HL-60/S4 treated with phorbol 12-myristate 13-acetate at 8.2 ng/mL for 4 days and 3 days (cell line): ENCODE measurements around the gene RPAP3.

Experiments
- in situ Hi-C: fragments of 300-500 bp; cut with MboI; formaldehyde crosslinking; loops from 2 replicates; pipeline ENCODE4 v1.15.0; 2022; ENCODE audit warnings: low sequenced_read_pairs

The RPAP3 gene

DNA sequence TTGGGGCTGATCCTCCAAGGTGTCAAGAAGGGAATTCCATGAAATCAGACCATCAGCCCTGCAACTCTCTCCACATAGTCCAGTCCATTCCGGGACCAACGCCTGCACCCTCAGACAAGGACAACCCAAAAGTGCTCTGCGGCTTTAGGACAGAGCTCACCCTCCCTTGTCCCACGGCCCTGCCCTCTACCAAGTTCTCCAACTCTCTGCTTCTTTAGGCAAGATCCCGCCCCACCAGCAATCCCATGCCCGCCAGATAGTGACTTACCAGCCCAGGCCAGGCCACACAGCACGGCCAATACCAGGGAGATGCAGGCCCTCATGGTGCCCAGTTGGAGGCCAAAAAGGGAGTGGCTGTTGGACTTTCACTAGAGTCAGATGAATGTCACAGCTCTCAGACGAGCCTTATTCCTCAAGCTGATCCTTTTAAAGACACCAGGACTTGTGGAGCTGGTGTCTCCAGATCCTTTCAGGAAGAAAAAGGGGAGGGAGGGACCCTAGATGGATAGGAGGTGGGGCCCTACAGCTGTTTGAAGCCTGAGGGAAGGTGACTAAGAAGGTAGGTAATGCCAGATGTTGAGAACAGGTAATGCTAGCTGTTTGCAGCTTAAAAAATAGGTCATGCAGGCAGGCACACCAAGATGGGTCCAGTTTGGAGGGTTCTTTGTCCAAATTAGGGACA, 19.4 kb upstream of the RPAP3 start, which contains the start of gene ENDOU:
ENDOU (minus strand) TSS at position 400 of the 682 bp plus-strand sequence; CDS start at position 323, 77 bp downstream.
- in situ Hi-C loops = loop anchor here (10.0 to 25.0 kb wide), 2 partner anchors 50 to 437 kb away; partner anchors contain the start of genes ASB8 and SLC48A1

DNA sequence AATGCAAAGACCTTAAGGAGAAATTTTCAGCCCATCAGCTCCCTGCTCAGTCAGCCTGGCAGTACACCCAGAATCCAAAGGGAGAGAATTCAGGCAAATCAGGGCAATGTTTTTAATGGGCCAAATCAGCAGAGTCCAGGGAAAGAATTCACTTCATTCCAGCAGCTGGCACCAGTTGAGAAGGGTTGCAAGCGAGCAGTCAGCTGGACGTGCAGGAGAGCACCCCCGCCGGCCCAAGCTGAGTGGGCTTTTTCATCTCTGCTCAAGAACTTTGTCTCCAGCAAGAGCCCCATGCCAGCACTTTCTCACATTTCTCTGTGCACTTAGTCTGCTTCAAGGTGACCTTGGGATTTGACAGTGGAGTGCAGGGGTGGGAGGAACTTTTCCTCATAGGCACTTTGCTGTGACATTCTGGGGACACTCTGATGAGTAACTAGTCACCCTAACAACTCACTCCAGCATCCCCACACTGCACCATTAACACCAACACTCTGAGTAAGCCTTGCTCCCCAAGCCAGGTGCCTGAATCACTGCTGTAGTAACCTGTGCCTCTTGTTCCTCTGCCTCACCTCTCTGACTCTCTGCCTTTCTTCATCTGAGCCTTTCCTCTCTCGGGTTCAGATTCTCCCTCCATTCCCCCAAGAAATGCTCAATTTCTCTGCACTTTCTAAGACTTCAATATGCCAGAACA, 17.3 kb upstream of the RPAP3 start:
- in situ Hi-C loops = loop anchor here (10.0 kb wide), 1 partner anchor 52 kb away; the partner anchor contains the start of gene SLC48A1

DNA sequence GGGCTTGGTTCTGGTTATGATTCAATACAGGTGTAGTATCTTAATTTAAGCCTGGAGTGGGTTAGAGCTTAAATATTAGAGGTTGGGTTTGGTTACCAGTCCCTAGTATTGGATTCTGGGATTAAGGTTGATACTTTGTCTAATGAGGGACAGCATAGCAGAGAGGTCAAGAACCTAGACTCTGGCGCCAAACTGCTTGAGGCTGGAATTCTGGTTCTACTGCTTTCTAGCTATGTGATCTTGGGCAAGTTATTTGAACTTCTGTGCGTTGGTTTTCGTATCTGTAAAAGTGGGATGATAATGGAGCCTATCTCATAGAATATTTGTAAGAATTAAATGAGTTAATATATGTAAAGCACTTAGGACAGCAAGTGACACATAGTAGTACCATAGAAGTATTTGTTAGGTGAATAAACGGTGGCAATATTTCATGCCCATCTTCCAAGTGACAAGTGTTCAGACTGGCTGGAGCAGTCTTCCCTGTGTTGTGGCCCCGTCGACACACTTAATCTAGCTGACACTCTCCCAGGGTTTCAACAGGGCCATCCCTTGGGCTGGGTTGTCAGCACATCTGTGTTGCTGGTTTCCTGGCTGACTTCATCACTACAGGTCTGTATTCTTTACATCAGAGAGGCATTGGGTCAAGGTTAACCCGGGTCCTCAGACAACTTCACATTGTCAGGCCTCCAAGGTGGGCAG, 16.5 kb upstream of the RPAP3 start:
- in situ Hi-C loops = loop anchor here (10.0 kb wide), 1 partner anchor 53 kb away; the partner anchor contains the start of gene SLC48A1

- in situ Hi-C loops = loop anchor here (10.0 kb wide), 1 partner anchor 53 kb away; the partner anchor contains the start of gene SLC48A1
Measured at GRCh38 chr12:47721431-47721973, 15.7 kb upstream of the RPAP3 start.

DNA sequence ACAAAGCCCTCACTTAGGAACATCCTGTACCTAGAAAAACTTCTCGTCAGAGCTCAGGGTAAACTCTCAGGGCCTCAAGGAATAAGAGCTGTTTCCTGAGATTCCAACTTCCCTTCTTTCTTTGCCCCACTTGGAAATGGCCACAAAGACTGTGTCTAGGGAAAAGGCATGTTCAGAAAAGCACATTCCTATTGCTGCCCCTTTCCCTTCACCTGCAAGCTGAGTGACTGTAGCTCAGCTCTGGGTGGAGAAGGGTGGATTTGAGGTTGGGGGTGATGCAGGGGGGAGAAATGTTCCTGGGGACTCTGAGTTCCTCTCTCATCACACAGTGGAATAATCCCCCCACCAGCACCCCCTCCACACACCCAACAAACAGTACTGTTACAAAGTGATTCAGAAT, 12.7 kb upstream of the RPAP3 start:
- in situ Hi-C loops = no loop called here

DNA sequence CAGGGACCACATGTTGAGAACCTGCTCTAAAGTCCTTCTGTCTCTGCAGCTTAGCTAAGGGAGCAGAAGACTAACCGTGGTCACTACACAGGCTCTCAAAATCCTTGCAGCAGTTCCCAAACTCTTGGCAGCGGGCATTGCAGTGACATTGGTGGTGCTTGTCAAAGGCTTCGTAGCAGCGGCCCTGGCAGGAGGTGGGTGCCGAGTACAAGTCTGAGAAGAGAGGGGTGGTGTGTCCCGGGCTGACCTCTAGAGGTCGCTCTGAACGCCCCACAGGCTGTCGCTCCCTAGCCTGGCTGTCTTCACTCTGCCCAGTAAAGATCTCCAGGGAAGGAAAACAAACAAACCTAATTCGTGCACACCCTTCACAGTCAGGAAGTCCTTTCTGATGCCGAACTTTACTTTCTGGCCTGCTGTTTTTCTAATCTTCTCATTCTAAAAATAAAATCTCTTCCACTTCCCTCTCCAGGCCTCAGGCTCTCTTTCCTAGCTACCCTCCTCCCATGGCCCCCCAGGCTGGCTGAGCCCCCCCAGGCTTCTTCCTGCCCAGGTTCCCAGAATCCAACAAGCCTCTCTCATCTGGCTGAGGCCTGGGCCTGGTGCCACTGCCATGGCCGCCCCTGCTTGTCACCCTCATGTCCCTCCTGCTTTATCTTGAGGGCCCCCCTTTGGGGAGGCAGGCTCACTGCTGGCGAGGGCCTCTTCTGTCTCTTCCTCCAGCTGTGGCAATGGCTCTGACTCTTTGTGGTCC, 11.8 kb upstream of the RPAP3 start:
- in situ Hi-C loops = no loop called here

DNA sequence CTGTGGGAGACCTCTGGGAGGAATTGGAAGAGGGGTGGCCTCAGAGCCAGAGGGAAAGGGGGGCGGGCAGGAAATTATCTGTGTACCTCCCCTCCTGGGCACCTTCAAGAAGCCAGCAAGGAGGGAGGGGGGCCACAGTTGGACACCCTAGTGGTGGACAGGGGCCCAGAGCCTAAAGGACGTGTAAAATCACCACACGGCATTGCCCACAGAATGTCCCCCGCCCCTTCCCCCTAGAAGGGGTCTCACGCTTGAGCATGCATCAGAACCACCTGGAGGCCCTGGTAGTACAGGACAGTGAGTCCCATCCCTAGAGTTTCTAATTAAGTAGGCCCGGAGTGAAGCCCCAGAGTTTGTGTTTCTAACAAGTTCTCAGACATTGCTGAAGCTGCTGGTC, 11.2 kb upstream of the RPAP3 start:
- in situ Hi-C loops = no loop called here

- in situ Hi-C loops = no loop called here
Measured at GRCh38 chr12:47715877-47716548, 10.2 kb upstream of the RPAP3 start.

DNA sequence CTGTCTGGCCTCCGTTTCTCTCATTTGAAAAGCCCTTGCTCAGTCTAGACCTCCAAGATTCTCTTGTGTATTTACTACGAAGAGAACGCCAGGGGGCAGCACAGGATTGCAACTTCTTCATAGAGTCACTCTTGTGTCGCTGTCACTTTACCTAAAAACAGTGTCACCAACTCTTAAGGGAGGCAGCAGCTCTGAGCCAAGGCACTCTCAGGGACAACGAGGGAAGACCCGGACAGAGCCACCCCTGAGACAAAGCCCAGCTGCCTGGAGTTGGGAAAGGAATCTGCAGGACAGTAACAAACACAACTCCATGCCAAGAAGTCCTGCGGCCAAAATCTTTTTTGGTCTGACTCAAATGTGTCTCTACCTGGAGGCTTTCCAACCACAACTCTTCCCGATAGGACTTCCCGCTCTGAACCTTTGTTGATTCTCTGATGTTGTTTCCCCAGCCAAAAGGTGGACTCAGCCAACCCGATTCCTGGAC, 9.6 kb upstream of the RPAP3 start:
- in situ Hi-C loops = no loop called here

- in situ Hi-C loops = no loop called here
Measured at GRCh38 chr12:47714826-47715386, 9.1 kb upstream of the RPAP3 start.

DNA sequence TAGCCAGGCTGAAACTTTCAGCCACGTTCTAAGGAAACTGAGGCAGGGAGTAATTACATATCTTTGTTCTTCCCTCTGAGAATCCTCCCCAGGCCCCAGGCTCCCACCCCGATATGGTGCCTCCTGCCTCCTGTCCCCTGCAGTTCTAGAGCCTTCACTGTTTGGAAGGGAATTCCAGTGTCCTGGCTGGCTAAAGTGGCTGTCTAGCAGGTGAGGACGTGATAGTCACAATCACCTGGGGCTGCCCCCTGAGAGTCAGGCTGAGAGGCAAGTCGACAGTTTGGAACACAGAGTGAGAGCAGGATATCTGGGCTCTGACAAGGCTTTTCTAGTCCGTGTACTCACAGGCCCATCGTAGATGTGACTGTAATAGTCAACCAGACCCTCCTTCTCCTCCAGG, 6.3 kb upstream of the RPAP3 start:
- in situ Hi-C loops = no loop called here

- in situ Hi-C loops = no loop called here
Measured at GRCh38 chr12:47711448-47711847, 5.6 kb upstream of the RPAP3 start.

DNA sequence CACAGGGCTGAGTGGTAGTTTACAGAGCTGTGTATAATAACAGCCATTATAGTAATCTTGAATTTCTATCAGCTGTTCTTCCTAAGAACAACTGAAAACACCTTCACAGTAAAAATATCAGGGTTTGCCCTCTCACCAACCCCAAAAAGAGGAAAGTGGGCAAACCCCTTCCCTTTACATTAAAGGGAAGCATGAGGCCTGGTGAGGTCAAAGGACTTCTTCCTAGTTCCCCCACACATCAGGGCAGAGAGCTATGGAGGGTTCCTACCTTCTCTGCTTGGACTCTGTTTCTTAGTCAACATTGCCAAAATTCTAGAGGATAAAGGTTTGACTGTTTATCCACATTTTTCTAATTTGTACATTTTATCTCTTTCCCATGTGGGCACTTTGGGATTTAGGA, 4.4 kb upstream of the RPAP3 start:
- in situ Hi-C loops = no loop called here

DNA sequence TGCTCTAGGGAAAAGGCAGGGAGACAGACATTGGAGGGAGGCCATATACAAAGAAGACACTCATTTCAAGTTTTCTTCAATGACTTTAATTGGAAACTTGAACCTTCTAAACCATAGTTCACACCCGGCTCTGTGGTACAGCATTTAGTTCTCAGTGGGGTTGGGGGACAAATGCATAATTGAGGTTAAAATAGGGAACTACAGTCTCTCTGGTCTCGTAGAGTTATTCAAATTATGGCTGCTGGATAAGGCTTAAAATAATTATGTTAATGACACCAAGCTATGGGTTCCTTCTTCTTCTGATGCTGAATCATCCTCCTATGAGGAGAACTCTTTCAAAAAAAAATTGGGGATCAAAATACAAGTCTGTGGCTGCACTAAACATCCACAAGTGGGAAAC, 3.8 kb upstream of the RPAP3 start:
- in situ Hi-C loops = no loop called here

GRCh38 chr12:47709237-47709636, 3.4 kb upstream of the RPAP3 start:
- in situ Hi-C loops = no loop called here

DNA sequence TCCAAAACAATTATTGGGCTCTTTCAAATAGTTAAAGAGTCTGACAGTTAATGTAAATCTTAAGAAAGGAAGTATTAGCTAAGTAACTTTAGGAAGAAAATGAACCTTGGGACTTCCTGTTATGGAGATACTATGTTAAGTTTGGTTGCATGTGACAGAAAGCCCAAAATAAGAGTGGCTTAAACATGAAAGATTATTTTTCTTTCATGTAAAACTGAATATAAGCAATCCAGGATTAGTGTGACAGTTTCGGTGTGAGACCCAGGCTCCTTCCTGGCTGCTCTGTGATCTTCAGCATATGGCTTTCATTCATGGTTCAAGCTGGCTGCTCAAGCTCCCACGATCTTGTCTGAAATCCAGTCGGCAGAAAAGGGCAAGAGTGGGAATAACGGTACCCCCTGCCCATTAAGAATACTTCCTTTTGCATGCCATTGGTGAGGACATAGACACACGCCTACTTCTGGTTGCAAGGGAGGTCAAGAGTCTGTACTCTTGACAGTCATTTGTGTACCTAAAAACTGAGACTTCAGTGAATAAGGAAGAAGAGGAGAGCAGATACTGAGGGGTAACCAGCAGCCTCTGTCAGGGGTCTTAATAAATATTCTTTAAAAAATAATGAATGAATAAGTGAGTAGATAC, 2.2 kb upstream of the RPAP3 start:
- in situ Hi-C loops = no loop called here

GRCh38 chr12:47707355-47707754, 1.5 kb upstream of the RPAP3 start:
- in situ Hi-C loops = no loop called here

- in situ Hi-C loops = no loop called here
Measured at GRCh38 chr12:47705229-47705565, 633 bp downstream of the RPAP3 start.

DNA sequence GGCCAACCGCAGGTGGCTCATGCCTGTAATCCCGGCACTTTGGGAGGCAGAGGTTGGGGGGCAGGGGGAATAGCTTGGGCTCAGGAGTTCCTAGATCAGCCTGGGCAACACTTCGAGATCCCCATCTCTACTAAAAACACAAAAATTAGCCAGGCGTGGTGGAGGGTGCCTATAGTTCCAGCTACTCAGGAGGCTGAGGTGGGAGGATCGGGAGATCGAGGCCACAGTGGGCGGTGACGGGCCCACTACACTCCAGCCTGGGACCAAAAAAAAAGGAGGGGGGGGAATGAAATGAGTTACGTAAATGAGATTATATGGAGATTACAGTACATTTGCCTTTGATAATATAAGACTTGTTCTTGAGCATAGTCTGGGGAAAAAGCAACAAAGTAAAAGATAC, 1.1 kb downstream of the RPAP3 start:
- in situ Hi-C loops = no loop called here
